HG03457 (cell line): Measurements from ENCODE around the gene SLTM.
"Not testable (repeated sequence)": the region's sequence is repeated elsewhere in the genome, so short reads cannot be mapped to it uniquely, and the experiment has no call there.

ENCODE experiments used
- ATAC-seq: cut with Tn5 transposase; IDR thresholded peaks from one replicate; pipeline ENCODE4 v1.9.1; 2021; ENCODE audit warnings: moderate number of reproducible peaks; ENCODE audit not compliant: unreplicated experiment

SLTM gene

GRCh38 chr15:58877999-58878825, 55.3 kb downstream of the SLTM start:
- ATAC-seq: no peak

GRCh38 chr15:58876306-58877106, 57.0 kb downstream of the SLTM start:
- no peak for ATAC-seq

- no peak for ATAC-seq
Measured at GRCh38 chr15:58875343-58875742, 58.1 kb downstream of the SLTM start.

GRCh38 chr15:58873267-58873666, 60.2 kb downstream of the SLTM start:
- no peak for ATAC-seq

GRCh38 chr15:58870451-58870850, 63.0 kb downstream of the SLTM start:
- ATAC-seq: no peak

GRCh38 chr15:58867926-58868325, 65.6 kb downstream of the SLTM start:
- no peak for ATAC-seq

- no peak for ATAC-seq
Measured at GRCh38 chr15:58865425-58865880, 68.0 kb downstream of the SLTM start.

- no peak for ATAC-seq
Measured at GRCh38 chr15:58864602-58865424, 68.7 kb downstream of the SLTM start.

- ATAC-seq: no peak
Measured at GRCh38 chr15:58862326-58862725, 71.2 kb downstream of the SLTM start.

GRCh38 chr15:58856621-58857020, 76.9 kb downstream of the SLTM start:
- ATAC-seq: not testable (repeated sequence)

GRCh38 chr15:58856086-58856485, 77.4 kb downstream of the SLTM start:
- no peak for ATAC-seq

GRCh38 chr15:58854593-58854992, 78.9 kb downstream of the SLTM start:
- ATAC-seq: no peak

GRCh38 chr15:58852347-58852746, 81.1 kb downstream of the SLTM start:
- ATAC-seq: no peak

GRCh38 chr15:58851205-58851604, 82.3 kb downstream of the SLTM start:
- ATAC-seq: not testable (repeated sequence)

GRCh38 chr15:58842713-58843396, 90.6 kb downstream of the SLTM start:
- ATAC-seq: no peak

- ATAC-seq: no peak
Measured at GRCh38 chr15:58840048-58840447, 93.4 kb downstream of the SLTM start.

GRCh38 chr15:58839485-58839884, 94.0 kb downstream of the SLTM start:
- ATAC-seq: no peak

- not testable (repeated sequence) for ATAC-seq
Measured at GRCh38 chr15:58833681-58834426, 99.6 kb downstream of the SLTM start.

GRCh38 chr15:58830556-58830955, 102.9 kb downstream of the SLTM start:
- ATAC-seq: no peak
